ENCODE measurements around the gene LEF1. TPM values are rescaled to one million over a fixed set of nuclear protein-coding genes. Genes with fewer than 3 reads are reported as not detected.

LEF1 gene
- total and polyA plus RNA-seq, 2 donors (not counting 3 experiments of a cell fraction or from before 2014, with no cell fraction given), result 0.46 TPM; not detected in 1

DNA sequence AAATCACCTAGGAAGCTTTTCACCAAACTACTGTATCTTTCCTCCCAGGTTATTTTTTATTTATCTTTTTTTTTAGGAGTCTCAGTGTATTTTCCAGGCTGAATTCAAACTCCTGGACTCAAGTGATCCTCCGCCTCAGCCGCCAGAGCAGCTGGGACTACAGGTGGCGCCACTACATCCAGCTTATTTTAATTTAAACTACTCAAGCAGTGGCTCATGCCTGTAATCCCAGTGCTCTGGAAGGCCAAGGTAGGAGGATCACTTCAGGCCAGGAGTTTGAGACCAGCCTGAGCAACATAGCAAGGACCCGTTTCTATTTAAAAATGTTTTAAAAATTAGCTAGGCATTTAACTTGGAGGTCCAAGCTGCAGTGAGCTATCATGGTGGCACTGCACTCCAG, 37.8 kb downstream of the LEF1 start:
- Histone ChIP-seq H3K9ac (replicated peaks; ENCODE audit: extremely low read depth, insufficient read depth, low read length) (no peak overlapping the region), H3K4me1 (ENCODE audit: control insufficient read depth, extremely low read depth, insufficient read depth, low read length) (no peaks in the 10 kb centered on the region), H2AFZ (ENCODE audit: low read depth, low read length) (no peak overlapping the region), H3K27me3 (ENCODE audit: control insufficient read depth in 2 of 2, insufficient read depth in 2 of 2, low read length in 2 of 2) (peaks cover 0 to 3% of the 10 kb centered on the region in 2 experiments), H3K36me3 (ENCODE audit: control insufficient read depth in 2 of 2, extremely low read depth in 1 of 2, insufficient read depth in 2 of 2, low read length in 2 of 2) (no peaks in the 10 kb centered on the region), H3K9me1 (replicated peaks; ENCODE audit: control insufficient read depth, extremely low read depth, insufficient read depth, low read length) (no peaks in the 10 kb centered on the region), H3K79me2 (ENCODE audit: control insufficient read depth, insufficient read depth, low read length) (no peaks in the 10 kb centered on the region), H3K4me3 (replicated peaks in 1 of 3; ENCODE audit: insufficient read depth in 1 of 3, low read depth in 1 of 3, low read length in 3 of 3) (no peak overlapping the region), H4K20me1 (replicated peaks; ENCODE audit: control insufficient read depth, extremely low read depth, insufficient read depth, low read length) (no peaks in the 10 kb centered on the region), H3K27ac (ENCODE audit: insufficient read depth, low read depth, low read length) (no peak overlapping the region), H3K9me3 (replicated peaks; ENCODE audit: control insufficient read depth, insufficient read depth, low read length) (no peaks in the 10 kb centered on the region), H3K4me2 (ENCODE audit: insufficient read depth, low read length) (no peak overlapping the region)
- dilution Hi-C loops (cut with MboI; ENCODE audit: extremely low pct_ligation_motif_present, low sequenced_read_pairs) (no loop called here), intact Hi-C loops (cut with micrococcal nuclease) (no loop called here)
- no peak for DNase-seq (ENCODE audit: low read depth, low spot score)
- no TSS peak for BruUV-seq (replicated peaks)
- no peak for FAIRE-seq
- ChIA-PET POLR2A (no interaction called here), CTCF (interaction anchor here (0.8 to 2.1 kb wide), 5 partner anchors 11 to 441 kb away, joined by 3 to 7 read pairs (median 4); no protein-coding TSS in a partner anchor)
- TF ChIP-seq MYC (IDR thresholded peaks at IDR 0.05; ENCODE audit: low read depth, low read length) (no peak), JUN (IDR thresholded peaks at IDR 0.05; ENCODE audit: borderline replicate concordance, insufficient read depth, insufficient read length, low read depth) (no peak), POLR2AphosphoS5 (IDR thresholded peaks at IDR 0.05; ENCODE audit: insufficient read depth, low read depth, low read length) (no peak), EZH2 (IDR thresholded peaks at IDR 0.05; ENCODE audit: borderline replicate concordance, low read depth, low read length, severe bottlenecking) (no peak)
- TF ChIP-seq, protein P1, sequence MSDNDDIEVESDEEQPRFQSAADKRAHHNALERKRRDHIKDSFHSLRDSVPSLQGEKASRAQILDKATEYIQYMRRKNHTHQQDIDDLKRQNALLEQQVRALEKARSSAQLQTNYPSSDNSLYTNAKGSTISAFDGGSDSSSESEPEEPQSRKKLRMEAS (IDR thresholded peaks at IDR 0.05; ENCODE audit: insufficient read depth, insufficient read length), result no peak

- Histone ChIP-seq H2AFZ (ENCODE audit: low read depth, low read length) (no peak overlapping the region), H4K20me1 (replicated peaks; ENCODE audit: control insufficient read depth, extremely low read depth, insufficient read depth, low read length) (no peaks in the 10 kb centered on the region), H3K27me3 (ENCODE audit: control insufficient read depth in 2 of 2, insufficient read depth in 2 of 2, low read length in 2 of 2) (peaks cover 0 to 3% of the 10 kb centered on the region in 2 experiments), H3K4me1 (ENCODE audit: control insufficient read depth, extremely low read depth, insufficient read depth, low read length) (no peaks in the 10 kb centered on the region), H3K27ac (ENCODE audit: insufficient read depth, low read depth, low read length) (no peak overlapping the region), H3K79me2 (ENCODE audit: control insufficient read depth, insufficient read depth, low read length) (no peaks in the 10 kb centered on the region), H3K9ac (replicated peaks; ENCODE audit: extremely low read depth, insufficient read depth, low read length) (no peak overlapping the region), H3K36me3 (ENCODE audit: control insufficient read depth in 2 of 2, extremely low read depth in 1 of 2, insufficient read depth in 2 of 2, low read length in 2 of 2) (no peaks in the 10 kb centered on the region), H3K9me3 (replicated peaks; ENCODE audit: control insufficient read depth, insufficient read depth, low read length) (no peaks in the 10 kb centered on the region), H3K9me1 (replicated peaks; ENCODE audit: control insufficient read depth, extremely low read depth, insufficient read depth, low read length) (no peaks in the 10 kb centered on the region), H3K4me3 (replicated peaks in 1 of 3; ENCODE audit: insufficient read depth in 1 of 3, low read depth in 1 of 3, low read length in 3 of 3) (no peak overlapping the region), H3K4me2 (ENCODE audit: insufficient read depth, low read length) (no peak overlapping the region)
- TF ChIP-seq POLR2AphosphoS5 (IDR thresholded peaks at IDR 0.05; ENCODE audit: insufficient read depth, low read depth, low read length), result no peak
- TF ChIP-seq, protein P1 (IDR thresholded peaks at IDR 0.05; ENCODE audit: insufficient read depth, insufficient read length), result no peak
- TF ChIP-seq GATA2 (IDR thresholded peaks at IDR 0.05; ENCODE audit: insufficient read depth, insufficient read length, low read depth, low read length), result no peak
- no peak for TF ChIP-seq JUN (IDR thresholded peaks at IDR 0.05; ENCODE audit: borderline replicate concordance, insufficient read depth, insufficient read length, low read depth)
- intact Hi-C loops (cut with micrococcal nuclease), result no loop called here
- dilution Hi-C loops (cut with MboI; ENCODE audit: extremely low pct_ligation_motif_present, low sequenced_read_pairs), result no loop called here
- BruUV-seq (replicated peaks), result no TSS peak
- DNase-seq (ENCODE audit: low read depth, low spot score), result no peak
- POLR2A ChIA-PET, result no interaction called here
- no peak for FAIRE-seq
- CTCF ChIA-PET, result interaction anchor here (2.1 kb wide), 1 partner anchor 13 kb away, joined by 7 read pairs; no protein-coding TSS in a partner anchor
Observed at GRCh38 chr4:108129196-108129595, 39.5 kb downstream of the LEF1 start.

Data from endothelial cell of umbilical vein (primary cell).